GM23248 (cell line): Measurements from ENCODE around the gene DSTN. TPM values are rescaled to one million over a fixed set of nuclear protein-coding genes. Genes with fewer than 3 reads are reported as not detected.

ENCODE experiments used
- DNase-seq: peaks from one replicate; pipeline ENCODE4 v3.0.0-alpha.2; 2015
- H2AFZ ChIP-seq: fragments of 200-600 bp; sonication (generic); 2 replicates; pipeline ENCODE4 v1.6.1; 2016; ENCODE audit warnings: antibody characterized with exemption
- H3F3A ChIP-seq: fragments of 200-600 bp; sonication (generic); 2 replicates; pipeline ENCODE4 v1.6.1; 2016; ENCODE audit warnings: mild to moderate bottlenecking, antibody characterized with exemption, mixed run types; ENCODE audit not compliant: insufficient read depth
- H3K27ac ChIP-seq: fragments of 200-600 bp; sonication (generic); 2 replicates; pipeline ENCODE4 v1.5.1; 2016; ENCODE audit warnings: mild to moderate bottlenecking
- H3K27me3 ChIP-seq: fragments of 200-600 bp; sonication (generic); replicated peaks from 2 replicates; pipeline ENCODE4 v1.6.1; 2016; ENCODE audit warnings: mild to moderate bottlenecking; ENCODE audit not compliant: insufficient read depth
- H3K36me3 ChIP-seq: fragments of 200-600 bp; sonication (generic); 2 replicates; pipeline ENCODE4 v1.6.1; 2016; ENCODE audit warnings: low read depth, mild to moderate bottlenecking
- H3K4me1 ChIP-seq: fragments of 200-600 bp; sonication (generic); 2 replicates; pipeline ENCODE4 v1.6.1; 2016; ENCODE audit warnings: mild to moderate bottlenecking; ENCODE audit not compliant: insufficient read depth
- H3K4me2 ChIP-seq: fragments of 200-600 bp; sonication (generic); one replicate; pipeline ENCODE4 v1.6.1; 2016; ENCODE audit warnings: mild to moderate bottlenecking; ENCODE audit not compliant: unreplicated experiment
- H3K4me3 ChIP-seq: fragments of 200-600 bp; sonication (generic); 2 replicates; pipeline ENCODE4 v1.5.1; 2016; ENCODE audit warnings: mild to moderate bottlenecking
- H3K79me2 ChIP-seq: fragments of 200-600 bp; sonication (generic); 2 replicates; pipeline ENCODE4 v1.6.1; 2016; ENCODE audit warnings: mild to moderate bottlenecking; ENCODE audit not compliant: insufficient read depth
- H3K9ac ChIP-seq: fragments of 200-600 bp; sonication (generic); 2 replicates; pipeline ENCODE4 v1.6.1; 2016; ENCODE audit warnings: mild to moderate bottlenecking
- H3K9me2 ChIP-seq: fragments of 200-600 bp; sonication (generic); 2 replicates; pipeline ENCODE4 v1.6.1; 2016; ENCODE audit warnings: mixed run types, mild to moderate bottlenecking, moderate library complexity; ENCODE audit not compliant: insufficient read depth
- H3K9me3 ChIP-seq: fragments of 200-600 bp; sonication (generic); one replicate; pipeline ENCODE4 v1.6.1; 2017; ENCODE audit warnings: low read depth
- H4K20me1 ChIP-seq: fragments of 200-600 bp; sonication (generic); 2 replicates; pipeline ENCODE4 v1.6.0; 2016; ENCODE audit not compliant: insufficient read depth
- EZH2 ChIP-seq: fragments of 200-600 bp; sonication (generic); IDR thresholded peaks from 2 replicates; pipeline ENCODE4 v1.6.1; 2018; ENCODE audit warnings: antibody characterized with exemption, mild to moderate bottlenecking; ENCODE audit not compliant: insufficient read depth, poor library complexity, severe bottlenecking
- EZH2phosphoT487 ChIP-seq: fragments of 200-600 bp; sonication (generic); IDR thresholded peaks from 2 replicates; pipeline ENCODE4 v1.6.1; 2018; ENCODE audit warnings: antibody characterized with exemption, moderate library complexity, mild to moderate bottlenecking, low read depth; ENCODE audit not compliant: insufficient read depth
- WGBS, 2 experiments: methylation state at CpG; one replicate each; pipeline ENCODE4 v1.1.6; 2015 to 2017; ENCODE audit warnings: low lambda C conversion rate in 2 of 2, low coverage in 1 of 2; ENCODE audit errors: missing lambda C conversion rate in 2 of 2; 5-methylcytosine and 5-hydroxymethylcytosine counted together
- in situ Hi-C: fragments of 300-500 bp; cut with MboI; formaldehyde crosslinking; loops from 2 replicates; pipeline ENCODE4 v1.15.0; 2020
- polyA plus RNA-seq: library from polyadenylated mRNA; unstranded; fragments of >200 nt; fragmentation: Nextera tagmentation; extraction: Ambion mirVana; gene quantifications from 2 replicates; pipeline ENCODE4 v1.2.1, GENCODE V29; 2016
- total RNA-seq: library from RNA; depleted of rRNA; stranded (reverse); fragments of >200 nt; shearing (Covaris generic); gene quantifications from 2 replicates; pipeline ENCODE4 v1.2.3, GENCODE V29; 2014

Gene DSTN
- total and polyA plus RNA-seq, 2 experiments from 2014 or later = 338 to 610 TPM

GRCh38 chr20:17530716-17531664, 38.9 kb upstream of the DSTN start, which contains the start of gene BFSP1:
BFSP1 (minus strand) TSS chr20:17531379; CDS start chr20:17531329, 50 bp downstream.
- H2AFZ ChIP-seq = peak within 1 kb of the TSS; percentile 85
- H3K36me3 ChIP-seq = no peaks in the 10 kb centered on the region
- peak within 1 kb of the TSS; percentile 74 for H3K4me3 ChIP-seq
- no peaks in the 10 kb centered on the region for H3K9me2 ChIP-seq
- H3K27me3 ChIP-seq = no peaks in the 10 kb centered on the region
- H3K4me2 ChIP-seq = peak within 1 kb of the TSS; percentile 59
- peaks cover 5% of the 10 kb centered on the region for H3F3A ChIP-seq
- TF ChIP-seq EZH2 (no peak), EZH2phosphoT487 (no peak)
- in situ Hi-C loops = loop anchor here (10.0 kb wide), 2 partner anchors 74 to 374 kb away; no protein-coding TSS in a partner anchor
- WGBS, 2 experiments = 4% methylated on average over 62 to 82 of the region's 111 CpGs
- H3K27ac ChIP-seq = no peak within 1 kb of the TSS
- H3K4me1 ChIP-seq = 0 out of 2 replicates have a peak, but pooled peaks cover 3% of the 10 kb centered on the region
- no peaks in the 10 kb centered on the region for H3K79me2 ChIP-seq
- peak; percentile 81 for DNase-seq
- H4K20me1 ChIP-seq = no peaks in the 10 kb centered on the region
- H3K9me3 ChIP-seq = no peaks in the 10 kb centered on the region
- H3K9ac ChIP-seq = peak within 1 kb of the TSS; percentile 63

GRCh38 chr20:17531665-17532025, 38.2 kb upstream of the DSTN start:
- 53 to 63% methylated on average over 5 of the region's 5 CpGs for WGBS, 2 experiments
- no peak for DNase-seq
- H4K20me1 ChIP-seq = no peaks in the 10 kb centered on the region
- 0 out of 2 replicates have a peak, but pooled peaks cover 3% of the 10 kb centered on the region for H3K4me1 ChIP-seq
- H2AFZ ChIP-seq = peak overlapping the region; percentile 85
- no peaks in the 10 kb centered on the region for H3K27me3 ChIP-seq
- no peaks in the 10 kb centered on the region for H3K36me3 ChIP-seq
- H3K4me2 ChIP-seq = peak overlapping the region; percentile 59
- H3K79me2 ChIP-seq = no peaks in the 10 kb centered on the region
- peaks cover 5% of the 10 kb centered on the region for H3F3A ChIP-seq
- H3K9me2 ChIP-seq = no peaks in the 10 kb centered on the region
- H3K4me3 ChIP-seq = peak overlapping the region; percentile 74
- no peaks in the 10 kb centered on the region for H3K9me3 ChIP-seq
- TF ChIP-seq EZH2 = no peak
- TF ChIP-seq EZH2phosphoT487 = no peak
- H3K27ac ChIP-seq = no peak overlapping the region
- in situ Hi-C loops = loop anchor here (10.0 kb wide), 2 partner anchors 73 to 373 kb away; no protein-coding TSS in a partner anchor
- peak overlapping the region; percentile 63 for H3K9ac ChIP-seq

- Histone ChIP-seq H3K4me2 (no peak overlapping the region), H3K4me3 (no peak overlapping the region), H3K9ac (no peak overlapping the region), H3K27ac (no peak overlapping the region), H3K79me2 (no peaks in the 10 kb centered on the region), H3F3A (peaks cover 10% of the 10 kb centered on the region), H2AFZ (peak overlapping the region; percentile 73), H3K9me3 (no peaks in the 10 kb centered on the region), H3K27me3 (no peaks in the 10 kb centered on the region), H3K4me1 (0 out of 2 replicates have a peak, but pooled peaks cover 3% of the 10 kb centered on the region), H3K9me2 (no peaks in the 10 kb centered on the region), H3K36me3 (no peaks in the 10 kb centered on the region), H4K20me1 (no peaks in the 10 kb centered on the region)
- peak; percentile 58 for DNase-seq
- TF ChIP-seq EZH2phosphoT487 (no peak), EZH2 (no peak)
- in situ Hi-C loops = loop anchor here (10.0 kb wide), 2 partner anchors 71 to 371 kb away; no protein-coding TSS in a partner anchor
- WGBS, 2 experiments = 41 to 79% methylated on average over 1 of the region's 1 CpG
Measured at GRCh38 chr20:17533396-17533795, 36.5 kb upstream of the DSTN start.

GRCh38 chr20:17534077-17534476, 35.8 kb upstream of the DSTN start:
- no peak for DNase-seq

More at GRCh38 chr20:17534077-17534476, 35.8 kb upstream of the DSTN start:
- no peaks in the 10 kb centered on the region for H3K36me3 ChIP-seq
- no peaks in the 10 kb centered on the region for H3K9me3 ChIP-seq
- peaks cover 10% of the 10 kb centered on the region for H3F3A ChIP-seq
- H3K4me3 ChIP-seq = no peak overlapping the region
- no peaks in the 10 kb centered on the region for H4K20me1 ChIP-seq
- H2AFZ ChIP-seq = no peak overlapping the region
- no peaks in the 10 kb centered on the region for H3K79me2 ChIP-seq
- H3K27ac ChIP-seq = no peak overlapping the region
- H3K27me3 ChIP-seq = no peaks in the 10 kb centered on the region
- TF ChIP-seq EZH2 = no peak
- WGBS, 2 experiments = 89 to 91% methylated on average over 3 of the region's 3 CpGs
- no peaks in the 10 kb centered on the region for H3K9me2 ChIP-seq
- H3K4me1 ChIP-seq = 0 out of 2 replicates have a peak, but pooled peaks cover 3% of the 10 kb centered on the region
- no peak overlapping the region for H3K4me2 ChIP-seq
- in situ Hi-C loops = loop anchor here (10.0 kb wide), 2 partner anchors 71 to 371 kb away; no protein-coding TSS in a partner anchor
- H3K9ac ChIP-seq = no peak overlapping the region
